Adrenal gland (tissue), 5 donors: ENCODE results near the gene MOGAT1.

Experiments
- POLR2A ChIP-seq, 2 donors: fragments of 450-650 bp; IDR thresholded peaks; one replicate each; pipeline ENCODE4 v1.6.1; 2017; ENCODE audit warnings: antibody characterized with exemption in 2 of 2, mild to moderate bottlenecking in 2 of 2, moderate library complexity in 1 of 2
- TF ChIP-seq, protein P1 (sequence below), 6 experiments: fragments of 450-650 bp in 4 of 6; fragments of 200-600 bp in 2 of 6; sonication (generic) in 1 of 6; IDR thresholded peaks; 1 replicate in 5 of 6; 2 replicates in 1 of 6; pipeline versions ENCODE4 v1.5.1 to v1.8.0; 2016 to 2021; ENCODE audit warnings: antibody characterized with exemption in 6 of 6, mild to moderate bottlenecking in 2 of 6, moderate library complexity in 1 of 6
- donor health status: DM: no; HTN: no; CAD: no.

DNA sequence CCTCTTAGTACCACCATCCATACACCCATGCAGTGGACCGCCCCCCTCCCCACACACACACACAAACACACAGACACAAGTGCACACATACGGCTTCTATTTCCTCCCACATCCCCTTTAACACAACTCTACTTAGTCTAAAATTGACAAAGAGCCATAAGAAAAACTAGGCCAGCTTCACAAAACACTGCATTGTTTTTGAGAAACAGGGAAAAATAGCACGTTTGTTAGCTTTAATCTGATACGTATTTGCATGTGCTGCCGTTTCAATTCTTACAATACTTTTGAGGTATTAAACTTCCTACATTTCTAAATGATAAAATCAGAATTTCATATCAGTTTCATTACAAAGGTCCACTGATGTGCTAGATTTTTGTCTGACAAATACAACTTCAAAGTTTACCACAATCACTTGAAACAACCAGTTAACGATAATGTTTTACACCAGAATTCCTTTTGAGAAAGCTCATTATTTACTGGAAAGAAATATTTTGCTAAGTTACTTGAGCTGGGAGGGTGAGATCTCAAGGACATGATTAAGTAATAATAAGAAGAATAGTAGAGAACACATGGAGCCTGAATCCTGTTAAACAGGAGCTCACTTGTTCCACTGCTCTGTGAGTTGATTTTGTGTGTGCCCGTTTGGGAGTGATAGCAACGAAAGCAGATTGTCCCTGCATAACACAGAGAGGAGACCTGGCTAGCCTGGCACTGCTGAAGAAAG lies 74.5 kb downstream of the MOGAT1 start:
- TF ChIP-seq, protein P1, sequence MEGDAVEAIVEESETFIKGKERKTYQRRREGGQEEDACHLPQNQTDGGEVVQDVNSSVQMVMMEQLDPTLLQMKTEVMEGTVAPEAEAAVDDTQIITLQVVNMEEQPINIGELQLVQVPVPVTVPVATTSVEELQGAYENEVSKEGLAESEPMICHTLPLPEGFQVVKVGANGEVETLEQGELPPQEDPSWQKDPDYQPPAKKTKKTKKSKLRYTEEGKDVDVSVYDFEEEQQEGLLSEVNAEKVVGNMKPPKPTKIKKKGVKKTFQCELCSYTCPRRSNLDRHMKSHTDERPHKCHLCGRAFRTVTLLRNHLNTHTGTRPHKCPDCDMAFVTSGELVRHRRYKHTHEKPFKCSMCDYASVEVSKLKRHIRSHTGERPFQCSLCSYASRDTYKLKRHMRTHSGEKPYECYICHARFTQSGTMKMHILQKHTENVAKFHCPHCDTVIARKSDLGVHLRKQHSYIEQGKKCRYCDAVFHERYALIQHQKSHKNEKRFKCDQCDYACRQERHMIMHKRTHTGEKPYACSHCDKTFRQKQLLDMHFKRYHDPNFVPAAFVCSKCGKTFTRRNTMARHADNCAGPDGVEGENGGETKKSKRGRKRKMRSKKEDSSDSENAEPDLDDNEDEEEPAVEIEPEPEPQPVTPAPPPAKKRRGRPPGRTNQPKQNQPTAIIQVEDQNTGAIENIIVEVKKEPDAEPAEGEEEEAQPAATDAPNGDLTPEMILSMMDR (IDR thresholded peaks at IDR 0.05): no peak
- no peak for TF ChIP-seq POLR2A (IDR thresholded peaks at IDR 0.05)
